HepG2 (cell line): ENCODE results near the gene OSBPL9. TPM values are rescaled to one million over a fixed set of nuclear protein-coding genes. Genes with fewer than 3 reads are reported as not detected.

Experiments used
- ASH2L ChIP-seq: fragments of 300-600, 200-600 bp; sonication (generic); IDR thresholded peaks from 2 replicates; pipeline ENCODE4 v1.7.0; 2017; ENCODE audit warnings: low read depth, mild to moderate bottlenecking, moderate library complexity, mixed read lengths, low read length; ENCODE audit not compliant: insufficient read length
- FOXJ3 ChIP-seq: sonication (generic); formaldehyde crosslinking; IDR thresholded peaks from 2 replicates; pipeline ENCODE4 v1.4.0; 2020; ENCODE audit warnings: missing genetic modification reagents, mild to moderate bottlenecking, borderline replicate concordance
- FOXO1 ChIP-seq: sonication (generic); formaldehyde crosslinking; IDR thresholded peaks from 2 replicates; pipeline ENCODE4 v1.4.0; 2020; ENCODE audit warnings: missing genetic modification reagents
- GATA4 ChIP-seq: sonication (generic); IDR thresholded peaks from 2 replicates; pipeline ENCODE4 v1.6.1; 2016; ENCODE audit warnings: antibody characterized with exemption, low read depth, borderline replicate concordance
- GFI1 ChIP-seq: sonication (generic); formaldehyde crosslinking; IDR thresholded peaks from 2 replicates; pipeline ENCODE4 v1.5.0; 2020; ENCODE audit warnings: missing genetic modification reagents, mild to moderate bottlenecking, borderline replicate concordance
- KLF12 ChIP-seq: sonication (generic); formaldehyde crosslinking; IDR thresholded peaks from 2 replicates; pipeline ENCODE4 v1.4.0; 2020; ENCODE audit warnings: missing genetic modification reagents, borderline replicate concordance
- MAFK ChIP-seq, 2 experiments: IDR thresholded peaks in 1 of 2; conservative IDR thresholded peaks in 1 of 2; 2 replicates each; pipeline ENCODE4 v1.6.1; 2011; ENCODE audit warnings: improper control_type of control experiment in 2 of 2, low read length in 2 of 2
- MIER3 ChIP-seq: IDR thresholded peaks from 2 replicates; pipeline ENCODE4 v1.6.1; 2016; ENCODE audit warnings: missing compliant biosample characterization, borderline replicate concordance
- MTF2 ChIP-seq: sonication (generic); formaldehyde crosslinking; IDR thresholded peaks from 2 replicates; pipeline ENCODE4 v1.5.0; 2020; ENCODE audit warnings: missing genetic modification reagents, borderline replicate concordance
- PCBP1 ChIP-seq: fragments of 200-400 bp; formaldehyde crosslinking; IDR thresholded peaks from 2 replicates; pipeline ENCODE4 v1.6.1; 2017; ENCODE audit warnings: mild to moderate bottlenecking, low read depth, low read length, borderline replicate concordance
- RBFOX2 ChIP-seq: fragments of 200-400 bp; formaldehyde crosslinking; IDR thresholded peaks from 2 replicates; pipeline ENCODE4 v1.6.1; 2017; ENCODE audit warnings: low read depth, mild to moderate bottlenecking, low read length
- SIX4 ChIP-seq: sonication (generic); formaldehyde crosslinking; IDR thresholded peaks from 2 replicates; pipeline ENCODE4 v1.4.0; 2020; ENCODE audit warnings: missing genetic modification reagents
- SMYD3 ChIP-seq: sonication (generic); formaldehyde crosslinking; IDR thresholded peaks from 2 replicates; pipeline ENCODE4 v1.8.1; 2023; ENCODE audit warnings: mild to moderate bottlenecking, missing genetic modification reagents
- SP5 ChIP-seq: IDR thresholded peaks from 2 replicates; pipeline ENCODE4 v1.6.1; 2016; ENCODE audit warnings: low read depth, borderline replicate concordance
- ZFYVE20 ChIP-seq: sonication (generic); formaldehyde crosslinking; IDR thresholded peaks from 2 replicates; pipeline ENCODE4 v1.8.0; 2023; ENCODE audit warnings: low read depth, mild to moderate bottlenecking, moderate library complexity, missing genetic modification reagents, borderline replicate concordance
- ZMYM4 ChIP-seq: sonication (generic); formaldehyde crosslinking; IDR thresholded peaks from 2 replicates; pipeline ENCODE4 v1.8.1; 2023; ENCODE audit warnings: mild to moderate bottlenecking, missing genetic modification reagents
- ZNF234 ChIP-seq: sonication (generic); formaldehyde crosslinking; conservative IDR thresholded peaks from 2 replicates; pipeline ENCODE4 v1.5.1; 2020; ENCODE audit warnings: mild to moderate bottlenecking, missing genetic modification reagents
- ZNF563 ChIP-seq: sonication (generic); formaldehyde crosslinking; IDR thresholded peaks from 2 replicates; pipeline ENCODE4 v1.8.0; 2022; ENCODE audit warnings: mild to moderate bottlenecking, moderate library complexity, missing genetic modification reagents
- ZNF605 ChIP-seq: sonication (generic); formaldehyde crosslinking; IDR thresholded peaks from 2 replicates; pipeline ENCODE4 v1.8.0; 2022; ENCODE audit warnings: mild to moderate bottlenecking, missing genetic modification reagents
- ZNF644 ChIP-seq: IDR thresholded peaks from 2 replicates; pipeline ENCODE4 v1.6.1; 2016; ENCODE audit warnings: low read depth
- ZNF777 ChIP-seq: sonication (generic); formaldehyde crosslinking; IDR thresholded peaks from 2 replicates; pipeline ENCODE4 v1.4.0; 2020; ENCODE audit warnings: missing genetic modification reagents
- polyA plus RNA-seq, 8 experiments: library from polyadenylated mRNA; depleted of rRNA in 3 of 8; stranded (reverse) in 7 of 8; unstranded in 1 of 8; fragments of >200 nt; fragmentation: Illumina TruSeq in 4 of 8; extraction: Trizol in 4 of 8; gene quantifications; 2 replicates each; pipeline versions ENCODE4 v1.2.1 to v1.2.3, GENCODE V29; 2011 to 2016; ENCODE audit warnings: low read depth in 4 of 8, missing spikeins in 1 of 8, mixed read lengths in 1 of 8; ENCODE audit not compliant: insufficient read depth in 1 of 8
- total RNA-seq, 5 experiments: library from RNA; depleted of rRNA; stranded (reverse); fragments of >200 nt; fragmentation: Illumina TruSeq; extraction: Trizol; gene quantifications; 2 replicates each; pipeline ENCODE4 v1.2.3, GENCODE V29; 2016; ENCODE audit warnings: low read depth in 1 of 5
- TF ChIP-seq, protein P1 (sequence below): IDR thresholded peaks from 2 replicates; pipeline ENCODE4 v1.6.1; 2016; ENCODE audit warnings: mild to moderate bottlenecking, missing biosample characterization, missing genetic modification reagents
- TF ChIP-seq, protein P2 (sequence below): sonication (generic); formaldehyde crosslinking; IDR thresholded peaks from 2 replicates; pipeline ENCODE4 v1.9.0; 2021; ENCODE audit warnings: missing genetic modification reagents, borderline replicate concordance
- TF ChIP-seq, protein P3 (sequence below): sonication (generic); formaldehyde crosslinking; IDR thresholded peaks from 2 replicates; pipeline ENCODE4 v1.4.0; 2020; ENCODE audit warnings: missing genetic modification reagents
- TF ChIP-seq, protein P4 (sequence below): sonication (generic); formaldehyde crosslinking; IDR thresholded peaks from 2 replicates; pipeline ENCODE4 v1.5.0; 2020; ENCODE audit warnings: missing genetic modification reagents

The OSBPL9 gene
- total and polyA plus RNA-seq, 2 of the 13 experiments (the other 11 are each of a cell fraction or from before 2014, with no cell fraction given) = 83.6 to 142 TPM

DNA sequence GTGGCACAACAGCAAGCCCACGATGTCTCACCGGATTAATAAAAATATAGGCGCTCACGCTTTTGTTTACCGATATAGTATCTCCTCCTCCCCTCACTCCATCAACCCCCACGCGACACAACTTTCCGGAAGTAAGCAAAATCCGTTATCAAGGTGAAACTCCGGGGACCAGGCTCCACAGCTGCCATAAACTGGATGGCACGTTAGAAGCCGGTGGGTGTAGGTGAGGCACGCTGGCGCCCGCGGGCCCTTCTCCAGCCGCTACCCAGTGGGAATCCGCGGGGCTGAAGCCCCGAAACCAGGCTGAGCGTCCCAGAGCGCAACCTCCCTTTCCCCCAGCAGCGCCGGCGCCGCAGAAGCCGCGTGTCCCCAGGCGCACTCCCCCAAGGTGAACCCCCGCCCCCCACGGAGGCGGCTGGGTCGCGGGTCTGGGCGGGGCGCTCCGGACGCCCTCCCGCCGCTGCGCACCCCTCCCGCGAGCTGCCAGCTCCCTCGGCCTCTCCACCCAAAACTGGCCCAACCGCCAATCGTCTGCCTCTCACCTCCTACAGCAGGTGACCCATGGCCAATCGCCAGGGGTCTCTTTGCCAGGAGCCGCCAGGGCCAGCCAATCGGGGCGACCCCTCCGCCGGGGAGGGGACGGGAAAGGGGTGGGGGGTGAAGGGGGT lies 112.4 kb downstream of the OSBPL9 start (continued):
- TF ChIP-seq ZNF777 (CRISPR knock-in tag) (peak; percentile 32; the same call in 1 of the 2 replicates), SMYD3 (CRISPR knock-in tag) (no peak), ZMYM4 (CRISPR knock-in tag) (peak; percentile 90), ZFYVE20 (CRISPR knock-in tag) (no peak), ZNF644 (no peak), ZNF234 (CRISPR knock-in tag) (no peak), ZNF563 (CRISPR knock-in tag) (peak; percentile 34; the same call in 1 of the 2 replicates), GATA4 (0 out of 2 replicates have a peak, but pooled peaks have one; percentile 19), ASH2L (peak; percentile 96), FOXO1 (CRISPR knock-in tag) (no peak), SP5 (peak; percentile 87), KLF12 (CRISPR knock-in tag) (no peak), FOXJ3 (no peak), MIER3 (no peak), PCBP1 (0 out of 2 replicates have a peak, but pooled peaks have one; percentile 57), MAFK (conservative IDR thresholded peaks at IDR 0.05 in 1 of 2, IDR thresholded peaks at IDR 0.05 in 1 of 2; ENCODE audit: low read length in 2 of 2) (no peak), ZNF605 (CRISPR knock-in tag) (no peak), SIX4 (CRISPR knock-in tag) (no peak), GFI1 (CRISPR knock-in tag) (no peak), MTF2 (CRISPR knock-in tag) (no peak), RBFOX2 (peak; percentile 87)
- TF ChIP-seq, protein P1, sequence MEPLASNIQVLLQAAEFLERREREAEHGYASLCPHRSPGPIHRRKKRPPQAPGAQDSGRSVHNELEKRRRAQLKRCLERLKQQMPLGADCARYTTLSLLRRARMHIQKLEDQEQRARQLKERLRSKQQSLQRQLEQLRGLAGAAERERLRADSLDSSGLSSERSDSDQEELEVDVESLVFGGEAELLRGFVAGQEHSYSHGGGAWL (CRISPR knock-in tag) = 0 out of 2 replicates have a peak, but pooled peaks have one; percentile 41
- TF ChIP-seq, protein P2, sequence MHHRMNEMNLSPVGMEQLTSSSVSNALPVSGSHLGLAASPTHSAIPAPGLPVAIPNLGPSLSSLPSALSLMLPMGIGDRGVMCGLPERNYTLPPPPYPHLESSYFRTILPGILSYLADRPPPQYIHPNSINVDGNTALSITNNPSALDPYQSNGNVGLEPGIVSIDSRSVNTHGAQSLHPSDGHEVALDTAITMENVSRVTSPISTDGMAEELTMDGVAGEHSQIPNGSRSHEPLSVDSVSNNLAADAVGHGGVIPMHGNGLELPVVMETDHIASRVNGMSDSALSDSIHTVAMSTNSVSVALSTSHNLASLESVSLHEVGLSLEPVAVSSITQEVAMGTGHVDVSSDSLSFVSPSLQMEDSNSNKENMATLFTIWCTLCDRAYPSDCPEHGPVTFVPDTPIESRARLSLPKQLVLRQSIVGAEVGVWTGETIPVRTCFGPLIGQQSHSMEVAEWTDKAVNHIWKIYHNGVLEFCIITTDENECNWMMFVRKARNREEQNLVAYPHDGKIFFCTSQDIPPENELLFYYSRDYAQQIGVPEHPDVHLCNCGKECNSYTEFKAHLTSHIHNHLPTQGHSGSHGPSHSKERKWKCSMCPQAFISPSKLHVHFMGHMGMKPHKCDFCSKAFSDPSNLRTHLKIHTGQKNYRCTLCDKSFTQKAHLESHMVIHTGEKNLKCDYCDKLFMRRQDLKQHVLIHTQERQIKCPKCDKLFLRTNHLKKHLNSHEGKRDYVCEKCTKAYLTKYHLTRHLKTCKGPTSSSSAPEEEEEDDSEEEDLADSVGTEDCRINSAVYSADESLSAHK (CRISPR knock-in tag) = no peak
- TF ChIP-seq, protein P3, sequence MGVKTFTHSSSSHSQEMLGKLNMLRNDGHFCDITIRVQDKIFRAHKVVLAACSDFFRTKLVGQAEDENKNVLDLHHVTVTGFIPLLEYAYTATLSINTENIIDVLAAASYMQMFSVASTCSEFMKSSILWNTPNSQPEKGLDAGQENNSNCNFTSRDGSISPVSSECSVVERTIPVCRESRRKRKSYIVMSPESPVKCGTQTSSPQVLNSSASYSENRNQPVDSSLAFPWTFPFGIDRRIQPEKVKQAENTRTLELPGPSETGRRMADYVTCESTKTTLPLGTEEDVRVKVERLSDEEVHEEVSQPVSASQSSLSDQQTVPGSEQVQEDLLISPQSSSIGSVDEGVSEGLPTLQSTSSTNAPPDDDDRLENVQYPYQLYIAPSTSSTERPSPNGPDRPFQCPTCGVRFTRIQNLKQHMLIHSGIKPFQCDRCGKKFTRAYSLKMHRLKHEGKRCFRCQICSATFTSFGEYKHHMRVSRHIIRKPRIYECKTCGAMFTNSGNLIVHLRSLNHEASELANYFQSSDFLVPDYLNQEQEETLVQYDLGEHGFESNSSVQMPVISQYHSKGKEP = no peak
- TF ChIP-seq, protein P4, sequence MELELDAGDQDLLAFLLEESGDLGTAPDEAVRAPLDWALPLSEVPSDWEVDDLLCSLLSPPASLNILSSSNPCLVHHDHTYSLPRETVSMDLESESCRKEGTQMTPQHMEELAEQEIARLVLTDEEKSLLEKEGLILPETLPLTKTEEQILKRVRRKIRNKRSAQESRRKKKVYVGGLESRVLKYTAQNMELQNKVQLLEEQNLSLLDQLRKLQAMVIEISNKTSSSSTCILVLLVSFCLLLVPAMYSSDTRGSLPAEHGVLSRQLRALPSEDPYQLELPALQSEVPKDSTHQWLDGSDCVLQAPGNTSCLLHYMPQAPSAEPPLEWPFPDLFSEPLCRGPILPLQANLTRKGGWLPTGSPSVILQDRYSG (CRISPR knock-in tag) = 0 out of 2 replicates have a peak, but pooled peaks have one; percentile 32
